ENCODE measurements around the gene LZTFL1. TPM values are rescaled to one million over a fixed set of nuclear protein-coding genes. Genes with fewer than 3 reads are reported as not detected.

LZTFL1 gene
- total RNA-seq, 1 donor from 2014 or later = 7.4 TPM

DNA sequence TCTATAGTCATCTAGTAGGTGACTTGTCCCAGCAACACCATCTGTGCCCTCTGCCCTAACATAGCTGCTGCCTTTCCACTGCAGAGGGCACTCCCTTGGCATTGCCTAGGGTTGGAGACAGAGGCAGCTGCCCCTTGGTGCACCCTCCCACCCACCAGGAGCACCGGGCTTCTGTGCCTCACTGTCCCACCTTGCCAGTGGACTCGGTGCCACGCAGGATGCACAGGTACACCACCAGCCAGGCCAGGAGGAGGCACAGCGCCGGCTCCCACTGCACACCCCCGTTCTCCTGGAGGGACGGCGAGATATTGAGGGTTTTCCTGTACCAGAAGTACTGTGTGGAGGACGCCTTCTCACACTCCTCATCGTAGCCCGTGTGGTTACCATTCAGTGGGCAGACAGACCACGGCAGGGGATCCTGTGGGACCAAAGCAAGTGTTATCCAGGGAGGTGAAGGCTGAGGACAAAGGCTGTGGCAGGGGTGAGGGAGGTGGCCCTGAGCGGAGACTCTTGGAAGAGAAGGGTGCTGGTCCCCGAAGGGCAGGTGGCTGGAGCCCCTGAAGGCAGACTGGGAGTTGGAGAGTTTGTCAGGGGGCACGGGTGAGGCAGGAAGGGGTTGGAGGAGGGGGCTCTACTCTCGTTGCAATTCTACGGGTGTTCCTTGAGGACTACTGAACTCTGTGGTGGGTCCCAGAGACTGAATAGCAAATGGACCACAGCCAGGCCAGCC, 66.2 kb downstream of the LZTFL1 start:
- DNase-seq = no peak
- H3K27ac ChIP-seq (replicated peaks) = no peak overlapping the region
- H3K4me1 ChIP-seq = no peaks in the 10 kb centered on the region
- no peak overlapping the region for H3K4me3 ChIP-seq
- no peaks in the 10 kb centered on the region for H3K9me3 ChIP-seq (replicated peaks)
- no peaks in the 10 kb centered on the region for H3K36me3 ChIP-seq
- no peaks in the 10 kb centered on the region for H3K27me3 ChIP-seq (ENCODE audit: low read depth)
- intact Hi-C loops (cut with micrococcal nuclease) = no loop called here
- no peak for TF ChIP-seq CTCF (IDR thresholded peaks at IDR 0.05; ENCODE audit: borderline replicate concordance)

DNA sequence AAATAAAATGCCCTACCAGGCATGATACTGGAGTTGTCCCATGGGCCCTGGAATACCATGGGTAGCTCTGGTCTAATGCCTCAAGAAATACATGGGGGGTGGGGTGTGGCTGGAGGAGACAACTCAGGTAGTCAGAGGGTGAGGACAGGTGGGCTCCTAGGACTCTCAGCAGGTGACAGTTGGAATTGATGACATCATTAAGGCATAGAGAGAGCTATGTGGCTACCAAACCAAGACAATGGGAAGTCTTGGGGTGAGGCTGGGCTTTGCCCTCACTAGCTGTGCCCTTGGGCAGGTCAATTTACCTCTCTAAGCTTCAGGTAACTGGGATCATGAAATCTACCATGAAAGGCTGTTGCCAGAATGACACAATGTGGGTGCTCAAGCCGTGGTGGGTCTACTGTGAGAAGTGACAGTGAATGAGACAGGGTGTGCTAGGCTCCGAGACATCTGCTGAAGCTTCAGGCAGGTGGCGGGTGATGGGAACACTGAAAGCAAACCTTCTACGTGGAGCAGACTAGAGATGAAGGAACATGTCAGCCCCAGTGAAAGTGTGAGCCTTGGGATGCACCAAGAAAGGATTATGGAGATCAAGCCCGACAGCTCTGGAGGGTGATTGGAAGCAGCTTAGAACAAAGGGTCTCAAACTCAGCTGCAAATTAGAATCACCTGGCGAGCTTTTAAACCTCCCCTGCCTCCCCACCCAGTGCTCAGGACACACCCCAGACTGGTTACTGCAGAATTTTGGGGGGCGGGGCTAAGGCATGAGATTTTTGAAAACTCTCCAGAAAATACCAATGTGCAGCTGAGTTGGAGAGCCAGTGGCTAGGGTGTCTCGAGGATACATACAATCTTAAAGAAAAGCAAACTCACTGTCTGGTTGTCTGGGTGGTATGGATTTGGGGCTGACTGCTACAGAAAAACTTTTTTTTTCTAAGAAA, 67.1 kb downstream of the LZTFL1 start:
- Histone ChIP-seq H3K36me3 (no peaks in the 10 kb centered on the region), H3K27ac (replicated peaks) (no peak overlapping the region), H3K4me1 (no peaks in the 10 kb centered on the region), H3K4me3 (no peak overlapping the region), H3K9me3 (replicated peaks) (no peaks in the 10 kb centered on the region), H3K27me3 (ENCODE audit: low read depth) (no peaks in the 10 kb centered on the region)
- DNase-seq = no peak
- intact Hi-C loops (cut with micrococcal nuclease) = no loop called here
- no peak for TF ChIP-seq CTCF (IDR thresholded peaks at IDR 0.05; ENCODE audit: borderline replicate concordance)

DNA sequence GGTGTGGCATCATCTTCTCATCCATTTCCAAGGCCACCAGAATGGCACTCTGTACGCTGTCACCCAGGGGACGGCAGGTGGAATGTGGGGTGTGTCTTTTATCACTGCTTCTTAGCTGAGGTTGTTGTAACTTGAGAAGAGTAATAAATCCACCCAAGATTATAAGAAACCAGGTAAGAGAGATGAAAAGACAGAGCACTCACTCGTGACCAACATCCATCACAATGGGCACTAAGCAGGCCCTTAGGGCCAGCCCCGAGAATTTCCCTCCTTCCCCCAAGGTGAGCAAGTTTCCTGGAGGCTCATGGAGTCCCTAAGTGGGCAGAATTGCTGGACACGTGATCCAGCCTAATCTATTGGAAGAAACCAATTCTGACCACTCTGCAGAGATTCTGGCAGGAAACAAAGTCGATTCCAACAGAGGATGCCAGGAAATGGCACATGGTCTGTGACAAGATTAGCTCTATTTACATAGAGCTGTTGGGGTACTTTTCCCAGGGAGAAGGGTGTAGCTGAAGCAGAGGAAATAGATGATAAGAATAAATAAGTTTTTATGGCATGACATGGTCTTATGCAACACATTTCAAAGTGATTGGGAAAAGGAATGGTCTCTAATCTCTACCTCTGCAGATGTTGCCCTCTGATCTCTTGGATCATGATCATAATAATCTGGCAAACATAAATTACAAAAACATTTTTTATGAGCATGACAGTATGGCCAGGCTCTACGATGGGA, 68.0 kb downstream of the LZTFL1 start:
- no peak overlapping the region for H3K27ac ChIP-seq (replicated peaks)
- H3K4me1 ChIP-seq = no peaks in the 10 kb centered on the region
- H3K27me3 ChIP-seq (ENCODE audit: low read depth) = no peaks in the 10 kb centered on the region
- intact Hi-C loops (cut with micrococcal nuclease) = no loop called here
- TF ChIP-seq CTCF (IDR thresholded peaks at IDR 0.05; ENCODE audit: borderline replicate concordance) = no peak
- H3K4me3 ChIP-seq = no peak overlapping the region
- no peak for DNase-seq
- no peaks in the 10 kb centered on the region for H3K9me3 ChIP-seq (replicated peaks)
- H3K36me3 ChIP-seq = no peaks in the 10 kb centered on the region

Other genes with a start within 250 kb of the LZTFL1 start
- gene LIMD1, start 247.4 kb downstream of the LZTFL1 start, total RNA-seq = 27.8 TPM
- gene SACM1L, start 152.7 kb downstream of the LZTFL1 start, total RNA-seq = 20.9 TPM
- gene SLC6A20, start 45.6 kb downstream of the LZTFL1 start, total RNA-seq = not detected
- gene CCR9, start 44.4 kb upstream of the LZTFL1 start, total RNA-seq = not detected
- 0.33 TPM for gene CXCR6, start 101.3 kb upstream of the LZTFL1 start, total RNA-seq
- gene FYCO1, start 153.7 kb upstream of the LZTFL1 start, total RNA-seq = 121 TPM
- not detected for gene XCR1, start 185.4 kb upstream of the LZTFL1 start, total RNA-seq

Data from left ventricle myocardium inferior (tissue), 1 donor.